ENCODE data around the gene TYMP. TPM values are rescaled to one million over a fixed set of nuclear protein-coding genes. Genes with fewer than 3 reads are reported as not detected.

The TYMP gene
- total RNA-seq, 1 experiment from 2014 or later = 56.0 TPM

GRCh38 chr22:50488886-50489285 is 40.9 kb downstream of the TYMP start:
- no TSS peak for BruUV-seq (replicated peaks)
- in situ Hi-C loops (cut with HindIII; ENCODE audit: low pct_unique_long_range_greater_than_20kb, low sequenced_read_pairs) = no loop called here
- no peak for TF ChIP-seq SIN3A (IDR thresholded peaks at IDR 0.05; ENCODE audit: borderline replicate concordance, insufficient read depth, low read depth, low read length)
- TF ChIP-seq CTCF (IDR thresholded peaks at IDR 0.05) = no peak
- TF ChIP-seq REST (IDR thresholded peaks at IDR 0.05; ENCODE audit: insufficient read depth in 1 of 2, low read depth in 2 of 2, low read length in 1 of 2) = no peak
- no peak for TF ChIP-seq TCF7L2 (IDR thresholded peaks at IDR 0.05; ENCODE audit: low read depth, low read length)
- no peak for TF ChIP-seq POLR2AphosphoS5 (IDR thresholded peaks at IDR 0.05; ENCODE audit: low read depth, low read length)

GRCh38 chr22:50488006-50488677 is 41.7 kb downstream of the TYMP start:
- intact Hi-C loops (cut with micrococcal nuclease; ENCODE audit: unreplicated experiment) (no loop called here), in situ Hi-C loops (cut with HindIII; ENCODE audit: low pct_unique_long_range_greater_than_20kb, low sequenced_read_pairs) (no loop called here)
- ATAC-seq (no peak), DNase-seq (ENCODE audit: low read depth, low spot score) (no peak)
- TF ChIP-seq POLR2AphosphoS5 (IDR thresholded peaks at IDR 0.05; ENCODE audit: low read depth, low read length) (no peak), REST (IDR thresholded peaks at IDR 0.05; ENCODE audit: insufficient read depth in 1 of 2, low read depth in 2 of 2, low read length in 1 of 2) (no peak), CTCF (IDR thresholded peaks at IDR 0.05) (no peak), TCF7L2 (IDR thresholded peaks at IDR 0.05; ENCODE audit: low read depth, low read length) (no peak), SIN3A (IDR thresholded peaks at IDR 0.05; ENCODE audit: borderline replicate concordance, insufficient read depth, low read depth, low read length) (no peak)
- Histone ChIP-seq H3K9me3 (ENCODE audit: control insufficient read depth, insufficient read depth, low read depth, low read length) (no peaks in the 10 kb centered on the region), H3K27ac (ENCODE audit: low read length) (no peak overlapping the region), H3K27me3 (ENCODE audit: control insufficient read depth, insufficient read depth, low read length) (no peaks in the 10 kb centered on the region), H3K4me3 (ENCODE audit: low read depth in 2 of 2, low read length in 2 of 2) (no peak overlapping the region), H3K4me1 (ENCODE audit: control insufficient read depth, insufficient read depth, low read length) (peaks cover 13% of the 10 kb centered on the region), H3K36me3 (ENCODE audit: control insufficient read depth, insufficient read depth, low read length) (no peaks in the 10 kb centered on the region)
- BruUV-seq (replicated peaks) = no TSS peak
- CTCF ChIA-PET = no interaction called here
- POLR2A ChIA-PET = no interaction called here

More at GRCh38 chr22:50488886-50489285, 40.9 kb downstream of the TYMP start:
- Histone ChIP-seq H3K36me3 (ENCODE audit: control insufficient read depth, insufficient read depth, low read length) (no peaks in the 10 kb centered on the region), H3K27me3 (ENCODE audit: control insufficient read depth, insufficient read depth, low read length) (no peaks in the 10 kb centered on the region), H3K27ac (ENCODE audit: low read length) (no peak overlapping the region), H3K9me3 (ENCODE audit: control insufficient read depth, insufficient read depth, low read depth, low read length) (no peaks in the 10 kb centered on the region), H3K4me3 (ENCODE audit: low read depth in 2 of 2, low read length in 2 of 2) (no peak overlapping the region), H3K4me1 (ENCODE audit: control insufficient read depth, insufficient read depth, low read length) (peaks cover 13% of the 10 kb centered on the region)
- ChIA-PET POLR2A (no interaction called here), CTCF (interaction anchor here (0.7 kb wide), 1 partner anchor 280 kb away, joined by 7 read pairs; no protein-coding TSS in a partner anchor)
- intact Hi-C loops (cut with micrococcal nuclease; ENCODE audit: unreplicated experiment) = no loop called here
- ATAC-seq (no peak), DNase-seq (ENCODE audit: low read depth, low spot score) (no peak)
